H1 (cell line): Measurements from ENCODE around the gene NPIPB8. TPM values are rescaled to one million over a fixed set of nuclear protein-coding genes. Genes with fewer than 3 reads are reported as not detected.

Experiments
- CTCF ChIA-PET: fragments of 300-600 bp; sonication (Branson Sonifier 250); formaldehyde crosslinking; loops from one replicate; lab custom pipeline; 2021; ENCODE audit not compliant: partially characterized antibody; lab: Charles Lee
- POLR2A ChIA-PET: fragments of 300-600 bp; sonication (Branson Sonifier 250); formaldehyde crosslinking; loops from one replicate; lab custom pipeline; 2021; ENCODE audit warnings: inconsistent platforms; ENCODE audit not compliant: partially characterized antibody; lab: Charles Lee
- DNase-seq, 2 experiments: peaks; one replicate each; pipeline versions ENCODE4 v3.0.0 to v3.0.0-alpha.2; 2010 to 2022; ENCODE audit warnings: low spot score in 2 of 2, low read depth in 1 of 2, mixed read lengths in 1 of 2
- FAIRE-seq: peaks from 2 replicates; lab custom pipeline; 2011; peaks lifted over from hg19 to GRCh38; lab: Jason Lieb, UNC
- H2AFZ ChIP-seq: 2 replicates; pipeline ENCODE4 v1.8.1; 2012; ENCODE audit warnings: low read length, inconsistent platforms
- H2AK5ac ChIP-seq: 2 replicates; pipeline ENCODE4 v1.6.1; 2013; ENCODE audit warnings: low read depth, low read length
- H2BK120ac ChIP-seq: replicated peaks from 2 replicates; pipeline ENCODE3; 2013; ENCODE audit warnings: low read depth, low read length, inconsistent platforms
- H2BK12ac ChIP-seq: 2 replicates; pipeline ENCODE4 v1.6.1; 2013; ENCODE audit warnings: low read depth, low read length
- H2BK15ac ChIP-seq: 2 replicates; pipeline ENCODE4 v1.6.1; 2013; ENCODE audit warnings: low read length
- H2BK20ac ChIP-seq: 2 replicates; pipeline ENCODE4 v1.6.1; 2013; ENCODE audit warnings: low read length
- H2BK5ac ChIP-seq: 2 replicates; pipeline ENCODE4 v1.6.1; 2013; ENCODE audit warnings: low read depth, low read length
- H3K14ac ChIP-seq: 2 replicates; pipeline ENCODE4 v1.6.1; 2013; ENCODE audit warnings: inconsistent platforms; ENCODE audit not compliant: insufficient read length
- H3K18ac ChIP-seq: 2 replicates; pipeline ENCODE4 v1.6.1; 2013; ENCODE audit warnings: low read length; ENCODE audit errors: extremely low read depth
- H3K23ac ChIP-seq: 2 replicates; pipeline ENCODE4 v1.6.1; 2013; ENCODE audit warnings: inconsistent platforms; ENCODE audit not compliant: insufficient read length
- H3K23me2 ChIP-seq: 2 replicates; pipeline ENCODE4 v1.6.1; 2013; ENCODE audit warnings: low read depth, low read length
- H3K27ac ChIP-seq: 2 replicates; pipeline ENCODE4 v1.6.1; 2011; ENCODE audit warnings: low read depth, low read length, inconsistent platforms
- H3K27me3 ChIP-seq, 4 experiments: replicated peaks in 1 of 4; 1 replicate in 1 of 4; 2 replicates in 3 of 4; pipeline versions ENCODE4 v1.6.1 to v1.8.1; 2011 to 2013; ENCODE audit warnings: low read length in 3 of 4, mild to moderate bottlenecking in 3 of 4, inconsistent platforms in 2 of 4, mixed read lengths in 2 of 4, moderate library complexity in 1 of 4; ENCODE audit not compliant: control insufficient read depth in 3 of 4, insufficient read depth in 3 of 4; ENCODE audit errors: extremely low read depth in 1 of 4
- H3K36me3 ChIP-seq, 4 experiments: 2 replicates each; pipeline versions ENCODE4 v1.6.1 to v1.8.1; 2011 to 2013; ENCODE audit warnings: mild to moderate bottlenecking in 4 of 4, low read length in 3 of 4, moderate library complexity in 2 of 4, control low read depth in 1 of 4, inconsistent platforms in 1 of 4; ENCODE audit not compliant: insufficient read depth in 4 of 4, control insufficient read depth in 2 of 4
- H3K4ac ChIP-seq: replicated peaks from 2 replicates; pipeline ENCODE3; 2013; ENCODE audit warnings: low read length, low read depth, mixed read lengths, inconsistent platforms; ENCODE audit not compliant: insufficient read length
- H3K4me1 ChIP-seq, 4 experiments: replicated peaks in 1 of 4; 1 replicate in 1 of 4; 2 replicates in 3 of 4; pipeline versions ENCODE4 v1.6.1 to v1.8.1; 2011 to 2013; ENCODE audit warnings: low read length in 3 of 4, inconsistent platforms in 2 of 4, mixed read lengths in 1 of 4; ENCODE audit not compliant: insufficient read depth in 4 of 4, control insufficient read depth in 3 of 4
- H3K4me2 ChIP-seq, 2 experiments: 2 replicates each; pipeline versions ENCODE4 v1.6.1 to v1.8.1; 2011 to 2013; ENCODE audit warnings: low read depth in 2 of 2, low read length in 2 of 2, control low read depth in 1 of 2, inconsistent platforms in 1 of 2, mild to moderate bottlenecking in 1 of 2; ENCODE audit not compliant: insufficient read depth in 1 of 2
- H3K4me3 ChIP-seq, 4 experiments: fragments of 200-600, 300-600 bp in 1 of 4; sonication (generic), shearing (Covaris generic), sonication (Bioruptor Twin) in 1 of 4; 2 replicates each; pipeline versions ENCODE4 v1.5.1 to v1.8.1; 2011 to 2016; ENCODE audit warnings: low read length in 4 of 4, low read depth in 3 of 4, control low read depth in 2 of 4, inconsistent platforms in 2 of 4, mild to moderate bottlenecking in 2 of 4, mixed read lengths in 1 of 4, moderate library complexity in 1 of 4; ENCODE audit not compliant: insufficient read depth in 2 of 4; ENCODE audit errors: extremely low read depth in 1 of 4
- H3K56ac ChIP-seq: replicated peaks from 2 replicates; pipeline ENCODE3; 2013; ENCODE audit warnings: low read depth, mild to moderate bottlenecking, mixed read lengths, low read length, inconsistent platforms; ENCODE audit not compliant: insufficient read length
- H3K79me1 ChIP-seq: 2 replicates; pipeline ENCODE4 v1.6.1; 2013; ENCODE audit warnings: low read depth, low read length, control low read depth
- H3K79me2 ChIP-seq, 2 experiments: 2 replicates each; pipeline versions ENCODE4 v1.6.1 to v1.8.1; 2012 to 2013; ENCODE audit warnings: low read length in 2 of 2, mild to moderate bottlenecking in 2 of 2, inconsistent platforms in 1 of 2; ENCODE audit not compliant: insufficient read depth in 2 of 2, control insufficient read depth in 1 of 2
- H3K9ac ChIP-seq, 4 experiments: replicated peaks in 1 of 4; 1 replicate in 1 of 4; 2 replicates in 3 of 4; pipeline versions ENCODE4 v1.6.1 to v1.8.1; 2011 to 2013; ENCODE audit warnings: low read depth in 3 of 4, low read length in 3 of 4, control low read depth in 2 of 4, mild to moderate bottlenecking in 2 of 4, moderate library complexity in 2 of 4, inconsistent platforms in 1 of 4; ENCODE audit errors: extremely low read depth in 1 of 4
- H3K9me3 ChIP-seq, 2 experiments: 2 replicates each; pipeline versions ENCODE4 v1.6.1 to v1.8.1; 2012 to 2013; ENCODE audit warnings: mild to moderate bottlenecking in 2 of 2, moderate library complexity in 2 of 2, control low read depth in 1 of 2, inconsistent platforms in 1 of 2, low read depth in 1 of 2, low read length in 1 of 2, mixed read lengths in 1 of 2; ENCODE audit not compliant: insufficient read depth in 2 of 2
- H4K20me1 ChIP-seq, 2 experiments: replicated peaks in 1 of 2; 2 replicates each; pipeline versions ENCODE3 to v1.8.1; 2011 to 2013; ENCODE audit warnings: inconsistent platforms in 2 of 2, low read length in 2 of 2, mild to moderate bottlenecking in 1 of 2; ENCODE audit not compliant: insufficient read depth in 2 of 2, control insufficient read depth in 1 of 2
- H4K5ac ChIP-seq: 2 replicates; pipeline ENCODE4 v1.6.1; 2013; ENCODE audit warnings: low read length, low read depth, mixed read lengths, inconsistent platforms; ENCODE audit not compliant: insufficient read length
- H4K8ac ChIP-seq: 2 replicates; pipeline ENCODE4 v1.8.0; 2013; ENCODE audit warnings: mild to moderate bottlenecking, moderate library complexity, low read length, inconsistent platforms; ENCODE audit not compliant: insufficient read depth; ENCODE audit errors: extremely low read depth
- H4K91ac ChIP-seq: replicated peaks from 2 replicates; pipeline ENCODE3; 2013; ENCODE audit warnings: low read length, mixed read lengths, inconsistent platforms; ENCODE audit not compliant: insufficient read length
- ATF2 ChIP-seq: IDR thresholded peaks from 2 replicates; pipeline ENCODE4 v1.6.1; 2012; ENCODE audit warnings: low read length, inconsistent platforms
- BACH1 ChIP-seq: IDR thresholded peaks from 2 replicates; pipeline ENCODE4 v1.6.1; 2012; ENCODE audit warnings: low read length, improper control_type of control experiment
- MAFK ChIP-seq: IDR thresholded peaks from 2 replicates; pipeline ENCODE4 v1.6.1; 2012; ENCODE audit warnings: low read depth, mild to moderate bottlenecking, improper control_type of control experiment, low read length
- WGBS, 2 experiments: shearing (Covaris generic) in 1 of 2; methylation state at CpG; one replicate each; pipeline versions ENCODE4 v1.1.6 to v1.1.7; 2013 to 2015; ENCODE audit warnings: low lambda C conversion rate in 2 of 2, mixed read lengths in 2 of 2, inconsistent platforms in 1 of 2, low coverage in 1 of 2, missing lambda C conversion rate in 1 of 2; ENCODE audit not compliant: insufficient replicate concordance in 2 of 2, insufficient coverage in 1 of 2, insufficient read length in 1 of 2; ENCODE audit errors: extremely low coverage in 1 of 2, missing lambda C conversion rate in 1 of 2; 5-methylcytosine and 5-hydroxymethylcytosine counted together
- polyA plus RNA-seq, 7 experiments: library from polyadenylated mRNA; depleted of rRNA in 3 of 7; stranded (reverse) in 5 of 7; unstranded in 2 of 7; fragments of >200 nt in 5 of 7; fragments of 200-250 nt in 2 of 7; gene quantifications; 1 replicate in 5 of 7; 2 replicates in 1 of 7; 4 replicates in 1 of 7; pipeline versions ENCODE4 v1.2.1 to v1.2.3, GENCODE V29; 2011 to 2013; ENCODE audit warnings: missing spikeins in 2 of 7, mixed read lengths in 2 of 7
- total RNA-seq: library from RNA; stranded (reverse); fragmentation: NEBNext Ultra II Directional; extraction: Animal tissue kit (Norgen Biotek cat#: 25700); gene quantifications from 2 replicates; pipeline ENCODE4 v1.2.1, GENCODE V29; 2021

The NPIPB8 gene
- total and polyA plus RNA-seq, 2 of the 8 experiments (the other 6 are each of a cell fraction or from before 2014, with no cell fraction given) = 0.05 TPM; not detected in 1

GRCh38 chr16:28596115-28596630 lies 41.7 kb upstream of the NPIPB8 start:
- no peaks in the 10 kb centered on the region for H4K20me1 ChIP-seq
- H3K27me3 ChIP-seq = no peaks in the 10 kb centered on the region
- POLR2A ChIA-PET = no interaction called here
- H2BK15ac ChIP-seq = no peak overlapping the region
- CTCF ChIA-PET = no interaction called here
- H3K4ac ChIP-seq = peak overlapping the region; percentile 14
- no peaks in the 10 kb centered on the region for H3K79me2 ChIP-seq
- peak overlapping the region; percentile 89 for H3K23ac ChIP-seq
- no peaks in the 10 kb centered on the region for H3K23me2 ChIP-seq
- DNase-seq (no peak), FAIRE-seq (no peak)
- peak overlapping the region; percentile 64 for H2BK120ac ChIP-seq
- peak; percentile 50; the same call in 1 of the 2 replicates for TF ChIP-seq BACH1
- no peak for TF ChIP-seq ATF2
- TF ChIP-seq MAFK = peak; percentile 82
- no peak overlapping the region for H3K27ac ChIP-seq
- H2BK20ac ChIP-seq = no peak overlapping the region
- H3K36me3 ChIP-seq = no peaks in the 10 kb centered on the region; a peak in 1 of 8 replicates
- no peaks in the 10 kb centered on the region for H3K9me3 ChIP-seq
- H3K56ac ChIP-seq = no peak overlapping the region
- no peak overlapping the region for H3K9ac ChIP-seq
- no peak overlapping the region for H2BK5ac ChIP-seq
- peak overlapping the region; percentile 36; the same call in 1 of the 2 replicates for H3K18ac ChIP-seq
- 0 out of 2 replicates have a peak overlapping the region, but pooled peaks have one; percentile 17 for H2BK12ac ChIP-seq
- 92% methylated on average over 7 of the region's 8 CpGs; no CpG with 5 or more reads in 1 of the 2 experiments for WGBS, 2 experiments
- H4K5ac ChIP-seq = no peak overlapping the region
- peaks cover 2 to 15% (median 7%) of the 10 kb centered on the region in 4 experiments for H3K4me1 ChIP-seq
- H4K91ac ChIP-seq = no peak overlapping the region
- peak overlapping the region; percentile 35; the same call in 1 of the 2 replicates for H4K8ac ChIP-seq
- no peaks in the 10 kb centered on the region; the same call in 1 of the 2 replicates for H3K79me1 ChIP-seq
- no peak overlapping the region for H3K14ac ChIP-seq
- H2AK5ac ChIP-seq = no peak overlapping the region
- no peak overlapping the region for H2AFZ ChIP-seq
- no peak overlapping the region for H3K4me3 ChIP-seq
- no peak overlapping the region for H3K4me2 ChIP-seq
